Kidney capillary endothelial cell (primary cell): ENCODE results near the gene DLG1.

ENCODE experiments used
- DNase-seq: peaks from one replicate; pipeline ENCODE4 v3.0.0-alpha.2; 2018; ENCODE audit warnings: low spot score

Gene DLG1

GRCh38 chr3:197298341-197298944 lies at the start of gene DLG1:
DLG1 (minus strand) TSS chr3:197298612; CDS start chr3:197297204, 1,408 bp downstream.
- peak; percentile 67 for DNase-seq

GRCh38 chr3:197348014-197348413 lies 49.6 kb upstream of the DLG1 start:
- DNase-seq, result no peak

DNA sequence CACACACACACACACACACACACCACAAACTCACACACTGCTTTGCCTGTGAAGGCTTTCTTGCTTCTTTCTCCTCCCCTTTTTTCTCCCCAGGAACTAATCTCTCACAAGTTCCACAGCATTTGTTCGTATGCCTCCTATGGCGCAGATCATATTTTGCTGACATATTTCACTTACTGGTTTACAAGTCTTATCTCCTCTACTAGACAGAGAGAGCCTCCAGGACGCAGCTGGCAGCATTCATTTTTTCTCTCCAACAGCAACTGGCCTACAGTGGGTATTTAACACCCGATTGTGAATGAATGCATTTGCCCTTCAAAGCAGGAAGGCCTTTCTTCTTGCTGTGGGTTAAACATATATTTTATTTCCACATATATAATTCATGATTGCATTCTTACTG lies 47.0 kb upstream of the DLG1 start:
- no peak for DNase-seq

DNA sequence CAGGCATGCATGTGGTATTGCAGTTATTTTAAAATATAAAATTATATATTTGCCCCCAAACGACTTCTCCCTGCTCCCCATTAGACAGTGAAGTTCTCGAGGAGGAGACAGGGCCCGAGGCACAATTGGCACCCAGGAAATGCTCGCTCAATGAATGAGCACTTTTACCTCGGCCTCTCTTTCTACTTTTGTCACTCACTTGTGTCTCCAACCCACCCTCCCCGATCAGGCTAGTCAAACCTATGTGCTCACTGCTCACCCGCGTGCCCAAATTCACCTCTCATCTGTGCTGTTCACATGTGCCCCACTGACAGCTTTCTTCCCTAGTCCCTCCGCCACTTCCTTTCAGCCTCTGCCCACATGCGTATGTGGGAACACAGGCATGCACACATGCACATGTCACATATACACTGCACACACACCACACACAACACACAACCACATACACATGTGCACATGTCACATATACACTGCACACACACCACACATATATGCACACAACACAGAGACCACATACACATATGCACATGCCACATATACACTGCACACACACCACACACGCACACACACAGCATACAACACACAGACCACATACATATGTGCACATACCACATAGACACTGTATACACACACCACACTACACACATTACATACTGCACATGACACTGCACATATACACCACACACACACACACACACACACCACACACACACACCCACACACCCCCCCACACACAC lies 46.3 kb upstream of the DLG1 start:
- DNase-seq, result no peak

GRCh38 chr3:197343656-197344408 lies 45.4 kb upstream of the DLG1 start:
- peak; percentile 29 for DNase-seq

- DNase-seq, result no peak
Measured at GRCh38 chr3:197343111-197343510, 44.7 kb upstream of the DLG1 start.

DNA sequence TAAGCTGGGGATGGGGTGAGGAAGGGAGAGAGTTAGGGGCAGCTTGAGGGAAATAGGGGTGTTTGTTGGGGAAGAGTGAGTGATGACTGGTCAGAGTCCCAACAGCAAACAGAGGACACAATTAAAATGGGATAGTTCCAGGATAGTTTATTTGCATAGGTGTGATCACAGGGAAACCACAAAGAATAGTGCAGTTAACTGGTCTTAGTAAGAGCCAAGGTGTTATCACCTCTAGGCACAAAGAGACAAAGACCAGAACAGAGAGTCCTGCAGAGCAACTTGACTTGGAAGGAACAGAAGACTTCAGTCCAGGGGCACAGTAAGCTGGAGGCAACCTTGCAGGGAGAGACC lies 42.1 kb upstream of the DLG1 start:
- DNase-seq, result no peak

DNA sequence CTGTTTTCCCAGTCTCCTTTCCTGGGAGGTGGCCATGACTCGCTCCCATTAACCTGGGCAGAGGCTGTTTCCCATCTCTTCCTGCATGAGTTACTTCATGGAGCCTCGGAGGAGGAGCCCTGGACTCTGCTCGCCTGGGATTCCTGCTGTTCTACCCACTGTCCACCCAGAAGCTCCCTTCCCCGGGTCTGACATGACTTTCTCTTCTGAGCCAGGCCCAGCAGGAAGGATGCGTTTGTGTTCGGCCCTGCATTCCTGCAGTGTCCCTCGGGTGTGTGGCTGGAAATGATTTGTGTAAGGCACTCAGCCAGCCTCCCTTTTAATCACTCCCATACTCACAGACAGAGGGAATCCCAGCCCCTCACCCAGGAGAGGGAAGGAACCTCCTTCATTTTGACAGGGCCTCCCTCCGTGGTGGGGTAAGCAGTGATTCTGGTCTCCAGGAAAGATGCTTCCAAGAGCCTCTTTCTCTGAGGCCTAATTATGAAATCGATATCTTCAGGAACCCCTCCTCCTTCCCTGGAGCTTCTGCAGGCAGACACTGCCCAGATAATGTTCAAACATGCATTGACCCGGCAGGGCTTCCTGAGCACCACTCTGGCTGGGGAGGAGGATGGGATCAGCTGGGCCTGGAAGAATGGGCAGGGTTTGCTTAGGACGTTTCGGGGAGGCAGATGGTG lies 41.6 kb upstream of the DLG1 start:
- no peak for DNase-seq

GRCh38 chr3:197338586-197338985 lies 40.2 kb upstream of the DLG1 start:
- DNase-seq, result no peak

DNA sequence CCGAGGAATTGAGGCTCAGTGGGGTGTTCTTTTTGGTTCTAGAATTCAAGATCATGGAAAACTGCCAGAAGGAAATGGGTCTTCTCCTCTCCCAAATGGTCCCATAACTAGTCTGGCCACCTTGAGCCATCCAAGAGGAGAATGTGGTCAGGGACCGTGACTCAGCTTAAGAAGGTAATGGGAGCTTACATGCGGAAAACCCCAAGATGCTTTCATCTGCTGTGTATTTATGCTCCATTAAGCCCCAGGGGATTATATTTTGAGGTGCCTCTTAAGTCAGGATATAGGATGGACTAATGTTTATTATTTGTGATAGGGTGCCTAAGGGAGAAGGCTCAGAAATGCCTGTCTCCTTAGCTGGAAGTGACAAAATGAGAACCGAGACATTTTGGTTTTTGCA lies 39.2 kb upstream of the DLG1 start:
- DNase-seq, result no peak

- no peak for DNase-seq
Measured at GRCh38 chr3:197337214-197337613, 38.8 kb upstream of the DLG1 start.

DNA sequence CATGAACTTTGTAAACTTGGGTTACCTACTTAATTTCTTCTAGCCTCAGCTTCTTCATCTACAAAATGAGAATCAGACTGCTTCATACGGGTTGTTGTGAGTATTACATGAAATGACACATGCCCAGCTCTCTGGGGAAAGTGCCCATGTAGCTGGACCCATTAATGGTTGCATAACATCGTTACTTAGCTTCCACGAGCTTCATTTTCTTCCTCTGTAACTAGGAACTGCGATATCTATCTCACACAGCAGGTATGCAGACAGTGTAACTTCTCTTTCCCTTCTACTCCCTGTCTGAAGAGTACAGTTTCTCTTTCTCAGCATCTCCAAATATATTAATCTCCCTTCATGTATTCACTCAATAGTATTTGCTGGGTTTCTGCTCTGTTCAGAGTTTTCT lies 37.9 kb upstream of the DLG1 start:
- DNase-seq, result no peak

GRCh38 chr3:197335428-197336132 lies 37.2 kb upstream of the DLG1 start:
- no peak for DNase-seq

DNA sequence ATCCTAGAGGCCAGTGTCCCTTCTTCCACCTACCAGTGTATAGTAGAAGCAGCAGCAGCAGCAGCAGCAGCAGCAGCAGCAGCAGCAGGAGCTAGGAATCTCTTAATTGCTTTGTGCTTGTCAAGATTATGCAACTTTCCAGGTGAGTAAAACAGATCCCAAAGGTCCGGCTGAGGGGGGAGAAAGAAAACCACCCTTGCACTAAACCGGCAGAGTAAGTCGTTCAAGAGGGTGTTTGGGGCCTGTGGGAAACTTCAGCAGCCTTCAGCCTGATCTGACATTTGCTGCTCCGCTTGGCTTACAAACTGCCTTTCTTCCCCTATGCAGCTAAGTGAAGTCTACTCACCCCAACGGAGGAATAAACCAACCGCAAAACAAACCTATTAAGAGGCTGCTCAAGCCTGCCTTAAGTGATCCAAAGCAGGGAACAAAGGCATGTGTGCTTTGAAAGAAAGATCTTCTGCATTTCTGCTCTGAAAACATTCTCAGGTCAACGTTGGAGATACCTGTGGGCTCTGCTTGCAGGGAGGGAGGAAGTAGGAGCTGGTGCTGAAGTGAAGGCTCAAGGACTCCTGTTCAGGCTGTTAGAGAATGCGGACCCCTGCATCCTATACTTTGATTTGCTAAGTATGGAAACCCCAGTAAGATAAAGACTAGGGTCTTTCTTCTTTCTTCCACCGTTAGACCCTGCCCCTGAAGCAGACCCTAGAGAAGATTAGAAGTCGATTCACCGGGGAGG lies 35.7 kb upstream of the DLG1 start:
- no peak for DNase-seq

- DNase-seq, result no peak
Measured at GRCh38 chr3:197331131-197331530, 32.7 kb upstream of the DLG1 start.

DNA sequence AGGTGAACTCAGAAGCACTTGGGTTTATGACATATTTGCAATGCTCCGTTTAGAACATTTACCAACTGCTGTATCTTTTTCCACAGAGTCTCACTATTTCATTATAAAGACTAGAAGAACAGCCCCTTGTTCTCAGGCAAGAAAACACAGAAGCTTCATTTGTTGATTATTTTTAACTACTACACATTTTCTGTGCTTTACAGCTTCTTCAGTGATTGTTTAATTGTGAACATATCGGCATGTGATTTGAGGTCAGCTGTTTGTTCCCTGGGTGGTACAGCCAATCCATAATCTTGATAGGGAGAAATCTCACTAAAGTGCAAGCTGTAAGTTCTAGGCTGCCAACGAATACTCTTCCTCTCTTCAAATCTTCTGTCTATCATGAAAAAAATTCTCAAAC lies 31.0 kb upstream of the DLG1 start:
- no peak for DNase-seq

DNA sequence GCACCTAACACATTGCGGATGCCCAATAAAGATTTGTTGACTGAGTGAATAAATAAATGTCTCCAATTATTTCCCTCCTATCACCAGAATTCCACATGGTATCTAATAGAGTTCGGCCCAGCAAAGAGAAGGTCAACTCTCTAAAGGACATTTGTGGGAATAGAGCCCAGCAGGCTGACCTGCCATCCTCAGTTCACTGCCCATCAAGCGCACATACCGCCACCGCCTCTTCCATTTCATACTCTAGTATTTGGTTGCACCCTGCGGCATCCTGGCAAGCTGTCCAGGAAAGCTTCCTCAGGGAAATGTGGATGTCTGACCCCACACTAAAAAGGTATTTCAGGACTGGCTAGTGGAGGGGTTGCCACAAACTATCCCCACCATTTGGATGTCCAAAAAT lies 29.8 kb upstream of the DLG1 start:
- DNase-seq, result no peak

- DNase-seq, result no peak
Measured at GRCh38 chr3:197327701-197328100, 29.3 kb upstream of the DLG1 start.

DNA sequence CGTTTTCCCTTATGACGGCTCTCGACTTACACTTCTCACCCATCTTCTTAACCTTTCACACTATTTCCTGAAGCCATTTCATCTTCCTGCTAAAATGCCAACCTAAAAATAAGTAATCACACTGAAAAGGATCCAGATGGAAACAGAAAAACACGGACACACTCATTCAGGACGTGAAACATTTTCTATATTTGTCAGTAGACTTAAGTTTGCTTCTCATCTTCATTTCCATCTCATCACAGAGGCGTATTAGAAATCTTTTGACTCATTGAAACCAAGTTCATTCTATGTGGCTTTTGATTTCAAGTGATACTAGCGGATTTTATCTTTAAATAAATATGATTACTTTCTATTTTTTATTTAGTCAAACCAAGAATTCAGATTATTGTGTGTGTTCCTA lies 27.4 kb upstream of the DLG1 start:
- DNase-seq, result no peak

DNA sequence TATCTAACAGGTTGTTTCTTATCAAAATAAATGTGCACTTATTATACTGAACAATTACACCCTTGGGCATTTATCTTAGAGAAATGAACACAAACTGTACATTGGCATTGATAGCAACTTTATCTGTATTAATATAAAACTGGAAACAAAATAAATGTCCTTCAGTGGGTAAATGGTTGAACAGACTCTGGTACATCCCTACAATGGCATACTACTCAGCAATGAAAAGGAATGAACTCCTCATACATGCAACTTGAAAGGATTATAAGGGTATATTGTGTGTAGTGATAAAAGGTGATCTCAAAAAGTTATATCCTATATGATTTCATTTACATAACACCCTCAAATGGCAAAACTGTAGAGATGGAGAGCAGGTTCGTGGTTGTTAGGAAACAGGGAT lies 23.7 kb upstream of the DLG1 start:
- DNase-seq, result no peak

DNA sequence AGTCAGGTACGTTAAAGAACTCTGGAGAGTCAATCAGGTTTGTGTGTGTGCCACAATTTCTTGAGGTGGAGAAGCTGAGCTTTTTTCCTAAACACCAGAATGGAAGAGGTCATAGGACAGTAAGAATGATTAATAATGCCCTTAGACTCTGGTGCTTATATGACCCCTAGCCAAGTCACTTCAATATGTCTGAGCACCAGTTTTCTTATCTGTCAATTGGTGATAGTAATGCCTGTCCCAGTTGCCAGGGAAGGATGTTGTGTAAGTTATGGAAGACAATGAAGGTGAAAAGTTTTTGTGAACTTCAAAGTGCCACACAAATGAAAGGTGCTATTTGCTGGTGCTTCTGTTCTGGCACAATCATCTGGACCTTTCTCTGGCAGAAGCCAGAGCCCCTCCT lies 22.2 kb upstream of the DLG1 start:
- DNase-seq, result no peak
